T-helper 2 cell treated with Interferon-gamma antibody and Interleukin-4, amounts not matched to agents 5 μg/mL and 100 μg/mL, for 36 hours (primary cell): Measurements from ENCODE around the gene TGFB1I1.
A peak's percentile ranks its signal among the peaks of the same experiment; 100 is the strongest.

Experiments
- DNase-seq: peaks from one replicate; pipeline ENCODE4 v3.0.0; 2021; ENCODE audit warnings: low spot score
- H3K27ac Mint-ChIP-seq: one replicate; pipeline ENCODE4 v1.8.0; 2021; ENCODE audit warnings: mild to moderate bottlenecking, mixed read lengths
- H3K27me3 Mint-ChIP-seq: one replicate; pipeline ENCODE4 v1.8.0; 2021; ENCODE audit warnings: low read depth, mixed read lengths
- H3K36me3 Mint-ChIP-seq: one replicate; pipeline ENCODE4 v1.8.0; 2021; ENCODE audit warnings: low read depth, mixed read lengths
- H3K4me1 Mint-ChIP-seq: one replicate; pipeline ENCODE4 v1.8.0; 2021; ENCODE audit warnings: low read depth, mixed read lengths
- H3K4me3 Mint-ChIP-seq: one replicate; pipeline ENCODE4 v1.8.0; 2022; ENCODE audit warnings: mild to moderate bottlenecking, moderate library complexity, mixed read lengths
- H3K9me3 Mint-ChIP-seq: one replicate; pipeline ENCODE4 v1.8.0; 2021; ENCODE audit warnings: mixed read lengths

TGFB1I1 gene

GRCh38 chr16:31458844-31459686 is 12.9 kb upstream of the TGFB1I1 start, which contains the start of gene ARMC5:
ARMC5 (plus strand) TSS chr16:31459501; CDS start chr16:31459525, 24 bp downstream.
- Mint-ChIP-seq H3K27ac (peak within 1 kb of the TSS; percentile 96), H3K9me3 (no peaks in the 10 kb centered on the region), H3K27me3 (no peaks in the 10 kb centered on the region), H3K4me3 (peak within 1 kb of the TSS; percentile 95), H3K4me1 (peaks cover 37% of the 10 kb centered on the region), H3K36me3 (peaks cover 32% of the 10 kb centered on the region)
- peak; percentile 96 for DNase-seq

GRCh38 chr16:31459687-31460581 is 12.0 kb upstream of the TGFB1I1 start:
- H3K4me1 Mint-ChIP-seq = peaks cover 36% of the 10 kb centered on the region
- H3K27me3 Mint-ChIP-seq = no peaks in the 10 kb centered on the region
- peaks cover 33% of the 10 kb centered on the region for H3K36me3 Mint-ChIP-seq
- no peaks in the 10 kb centered on the region for H3K9me3 Mint-ChIP-seq
- peak overlapping the region; percentile 95 for H3K4me3 Mint-ChIP-seq
- peak overlapping the region; percentile 96 for H3K27ac Mint-ChIP-seq
- peak; percentile 100 for DNase-seq

GRCh38 chr16:31460582-31461002 is 11.4 kb upstream of the TGFB1I1 start:
- Mint-ChIP-seq H3K36me3 (peaks cover 35% of the 10 kb centered on the region), H3K9me3 (no peaks in the 10 kb centered on the region), H3K4me3 (peak overlapping the region; percentile 95), H3K27ac (peak overlapping the region; percentile 92), H3K4me1 (peaks cover 29% of the 10 kb centered on the region), H3K27me3 (no peaks in the 10 kb centered on the region)
- DNase-seq = no peak

- H3K9me3 Mint-ChIP-seq = no peaks in the 10 kb centered on the region
- H3K4me3 Mint-ChIP-seq = peak overlapping the region; percentile 36
- no peak for DNase-seq
These were observed 10.6 kb upstream of the TGFB1I1 start for GRCh38 chr16:31461201-31461920.

GRCh38 chr16:31461921-31462804 is 9.8 kb upstream of the TGFB1I1 start:
- H3K36me3 Mint-ChIP-seq = peaks cover 29% of the 10 kb centered on the region
- H3K27ac Mint-ChIP-seq = no peak overlapping the region
- H3K4me1 Mint-ChIP-seq = peaks cover 23% of the 10 kb centered on the region
- H3K4me3 Mint-ChIP-seq = no peak overlapping the region
- H3K27me3 Mint-ChIP-seq = no peaks in the 10 kb centered on the region
- no peaks in the 10 kb centered on the region for H3K9me3 Mint-ChIP-seq
- DNase-seq = no peak

More at GRCh38 chr16:31461201-31461920, 10.6 kb upstream of the TGFB1I1 start:
- Mint-ChIP-seq H3K27me3 (no peaks in the 10 kb centered on the region), H3K36me3 (peaks cover 29% of the 10 kb centered on the region), H3K4me1 (peaks cover 24% of the 10 kb centered on the region), H3K27ac (peak overlapping the region; percentile 92)

GRCh38 chr16:31464348-31464769 is 7.6 kb upstream of the TGFB1I1 start:
- Mint-ChIP-seq H3K9me3 (no peaks in the 10 kb centered on the region), H3K36me3 (peaks cover 26% of the 10 kb centered on the region), H3K27me3 (no peaks in the 10 kb centered on the region)

GRCh38 chr16:31464781-31465260 is 7.1 kb upstream of the TGFB1I1 start:
- H3K27me3 Mint-ChIP-seq = no peaks in the 10 kb centered on the region
- peaks cover 26% of the 10 kb centered on the region for H3K36me3 Mint-ChIP-seq
- no peak for DNase-seq
- no peak overlapping the region for H3K27ac Mint-ChIP-seq
- H3K4me1 Mint-ChIP-seq = peaks cover 24% of the 10 kb centered on the region
- no peaks in the 10 kb centered on the region for H3K9me3 Mint-ChIP-seq
- H3K4me3 Mint-ChIP-seq = no peak overlapping the region

More at GRCh38 chr16:31464348-31464769, 7.6 kb upstream of the TGFB1I1 start:
- DNase-seq = no peak
- no peak overlapping the region for H3K27ac Mint-ChIP-seq
- peaks cover 24% of the 10 kb centered on the region for H3K4me1 Mint-ChIP-seq
- H3K4me3 Mint-ChIP-seq = no peak overlapping the region

- Mint-ChIP-seq H3K36me3 (peaks cover 26% of the 10 kb centered on the region), H3K27me3 (peaks cover 3% of the 10 kb centered on the region), H3K4me1 (peaks cover 16% of the 10 kb centered on the region), H3K4me3 (no peak overlapping the region), H3K27ac (no peak overlapping the region), H3K9me3 (no peaks in the 10 kb centered on the region)
- DNase-seq = no peak
These were observed 6.1 kb upstream of the TGFB1I1 start for GRCh38 chr16:31465788-31466370.

GRCh38 chr16:31466381-31466841 is 5.5 kb upstream of the TGFB1I1 start:
- H3K4me1 Mint-ChIP-seq = peaks cover 12% of the 10 kb centered on the region
- no peak overlapping the region for H3K27ac Mint-ChIP-seq
- no peak for DNase-seq
- no peak overlapping the region for H3K4me3 Mint-ChIP-seq
- H3K9me3 Mint-ChIP-seq = no peaks in the 10 kb centered on the region
- peaks cover 26% of the 10 kb centered on the region for H3K36me3 Mint-ChIP-seq
- H3K27me3 Mint-ChIP-seq = peaks cover 8% of the 10 kb centered on the region

- H3K4me1 Mint-ChIP-seq = peaks cover 12% of the 10 kb centered on the region
- no peaks in the 10 kb centered on the region for H3K9me3 Mint-ChIP-seq
- H3K4me3 Mint-ChIP-seq = no peak overlapping the region
- no peak for DNase-seq
- peaks cover 26% of the 10 kb centered on the region for H3K36me3 Mint-ChIP-seq
- H3K27me3 Mint-ChIP-seq = peaks cover 11% of the 10 kb centered on the region
- peak overlapping the region; percentile 34 for H3K27ac Mint-ChIP-seq
These were observed 4.7 kb upstream of the TGFB1I1 start for GRCh38 chr16:31467151-31467773.

GRCh38 chr16:31467858-31468257 is 4.1 kb upstream of the TGFB1I1 start:
- peak overlapping the region; percentile 34 for H3K27ac Mint-ChIP-seq
- H3K4me3 Mint-ChIP-seq = no peak overlapping the region
- H3K27me3 Mint-ChIP-seq = peaks cover 16% of the 10 kb centered on the region
- H3K4me1 Mint-ChIP-seq = peaks cover 12% of the 10 kb centered on the region
- no peak for DNase-seq
- peaks cover 23% of the 10 kb centered on the region for H3K36me3 Mint-ChIP-seq
- no peaks in the 10 kb centered on the region for H3K9me3 Mint-ChIP-seq

GRCh38 chr16:31470615-31471014 is 1.3 kb upstream of the TGFB1I1 start:
- Mint-ChIP-seq H3K4me1 (peaks cover 12% of the 10 kb centered on the region), H3K27ac (no peak overlapping the region), H3K36me3 (peaks cover 9% of the 10 kb centered on the region), H3K4me3 (no peak overlapping the region), H3K9me3 (no peaks in the 10 kb centered on the region), H3K27me3 (peaks cover 31% of the 10 kb centered on the region)
- no peak for DNase-seq
